Stimulated activated CD4-positive, alpha-beta T cell treated with anti-CD3 and anti-CD28 coated beads, Interleukin-2, amount 100 ng/mL, for 4 hours (primary cell): ENCODE results near the gene PCDHA6.
"Not testable (repeated sequence)": the region's sequence is repeated elsewhere in the genome, so short reads cannot be mapped to it uniquely, and the experiment has no call there.

Source experiments
- DNase-seq: peaks from one replicate; pipeline ENCODE4 v3.0.0-alpha.2; 2020; ENCODE audit warnings: low read depth

PCDHA6 gene

GRCh38 chr5:140857177-140857986 lies 29.6 kb downstream of the PCDHA6 start:
- DNase-seq = no peak

DNA sequence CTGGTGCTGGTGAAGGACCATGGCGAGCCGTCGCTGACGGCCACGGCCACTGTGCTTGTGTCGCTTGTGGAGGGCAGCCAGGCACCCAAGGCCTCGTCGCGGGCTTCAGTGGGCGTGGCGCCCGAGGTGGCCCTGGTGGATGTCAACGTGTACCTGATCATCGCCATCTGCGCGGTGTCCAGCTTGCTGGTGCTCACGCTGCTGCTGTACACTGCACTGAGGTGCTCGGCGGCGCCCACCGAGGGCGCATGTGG lies 30.2 kb downstream of the PCDHA6 start:
- no peak for DNase-seq

- no peak for DNase-seq
Observed at GRCh38 chr5:140862441-140863295, 34.9 kb downstream of the PCDHA6 start.

- no peak for DNase-seq
Observed at GRCh38 chr5:140868721-140869554, 41.2 kb downstream of the PCDHA6 start, which contains the start of gene PCDHA11. Gene PCDHA11 (plus strand): TSS chr5:140868957. CDS start chr5:140869104, 147 bp downstream.

- no peak for DNase-seq
Observed at GRCh38 chr5:140869555-140869886, 41.8 kb downstream of the PCDHA6 start.

DNA sequence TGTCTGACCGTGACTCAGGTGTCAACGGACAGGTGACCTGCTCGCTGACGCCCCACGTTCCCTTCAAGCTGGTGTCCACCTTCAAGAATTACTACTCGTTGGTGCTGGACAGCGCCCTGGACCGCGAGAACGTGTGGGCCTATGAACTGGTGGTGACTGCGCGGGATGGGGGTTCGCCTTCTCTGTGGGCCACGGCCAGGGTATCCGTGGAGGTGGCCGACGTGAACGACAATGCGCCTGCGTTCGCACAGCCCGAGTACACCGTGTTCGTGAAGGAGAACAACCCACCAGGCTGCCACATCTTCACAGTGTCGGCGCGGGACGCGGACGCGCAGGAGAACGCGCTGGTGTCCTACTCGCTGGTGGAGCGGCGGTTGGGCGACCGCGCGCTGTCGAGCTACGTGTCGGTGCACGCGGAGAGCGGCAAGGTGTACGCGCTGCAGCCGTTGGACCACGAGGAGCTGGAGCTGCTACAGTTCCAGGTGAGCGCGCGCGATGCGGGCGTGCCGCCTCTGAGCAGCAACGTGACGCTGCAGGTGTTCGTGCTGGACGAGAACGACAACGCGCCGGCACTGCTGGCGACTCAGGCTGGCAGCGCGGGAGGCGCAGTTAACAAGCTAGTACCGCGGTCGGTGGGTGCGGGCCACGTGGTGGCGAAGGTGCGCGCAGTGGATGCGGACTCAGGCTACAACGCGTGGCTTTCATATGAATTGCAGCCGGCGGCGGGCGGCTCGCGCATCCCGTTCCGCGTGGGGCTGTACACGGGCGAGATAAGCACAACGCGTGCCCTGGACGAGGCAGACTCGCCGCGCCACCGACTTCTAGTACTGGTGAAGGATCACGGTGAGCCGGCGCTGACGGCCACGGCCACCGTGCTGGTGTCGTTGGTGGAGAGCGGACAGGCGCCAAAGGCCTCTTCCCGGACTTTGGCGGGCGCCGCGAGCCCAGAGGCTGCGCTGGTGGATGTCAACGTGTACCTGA lies 42.8 kb downstream of the PCDHA6 start:
- DNase-seq = no peak

GRCh38 chr5:140875085-140876065 lies 47.6 kb downstream of the PCDHA6 start, which contains the start of gene PCDHA12:
Gene PCDHA12 (plus strand): TSS chr5:140875308. CDS start chr5:140875473, 165 bp downstream.
- no peak for DNase-seq

GRCh38 chr5:140876541-140877261 lies 48.9 kb downstream of the PCDHA6 start:
- DNase-seq = not testable (repeated sequence)

DNA sequence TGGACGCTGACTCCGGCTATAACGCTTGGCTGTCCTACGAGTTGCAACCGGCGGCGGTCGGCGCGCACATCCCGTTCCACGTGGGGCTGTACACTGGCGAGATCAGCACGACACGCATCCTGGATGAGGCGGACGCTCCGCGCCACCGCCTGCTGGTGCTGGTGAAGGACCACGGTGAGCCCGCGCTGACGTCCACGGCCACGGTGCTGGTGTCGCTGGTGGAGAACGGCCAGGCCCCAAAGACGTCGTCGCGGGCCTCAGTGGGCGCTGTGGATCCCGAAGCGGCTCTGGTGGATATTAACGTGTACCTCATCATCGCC lies 49.5 kb downstream of the PCDHA6 start:
- DNase-seq = no peak
